PFSK-1 (cell line): ENCODE data around the gene AKAP14. TPM values are rescaled to one million over a fixed set of nuclear protein-coding genes. Genes with fewer than 3 reads are reported as not detected.

Experiments used
- FOXP2 ChIP-seq: optimal IDR thresholded peaks from 2 replicates; pipeline ENCODE3; 2011; ENCODE audit warnings: borderline replicate concordance, control low read depth, inconsistent platforms; ENCODE audit not compliant: insufficient read depth; ENCODE audit errors: extremely low read length, extremely low read depth
- POLR2AphosphoS5 ChIP-seq: IDR thresholded peaks from 2 replicates; pipeline ENCODE4 v1.6.1; 2012; ENCODE audit warnings: low read depth, mild to moderate bottlenecking, control low read depth, low read length, moderate library complexity
- REST ChIP-seq, 2 experiments: IDR thresholded peaks; 2 replicates each; pipeline versions ENCODE4 v1.6.1 to v1.8.0; 2011 to 2012; ENCODE audit warnings: low read depth in 2 of 2, low read length in 2 of 2, control low read depth in 1 of 2, inconsistent platforms in 1 of 2, mild to moderate bottlenecking in 1 of 2, moderate library complexity in 1 of 2; ENCODE audit not compliant: insufficient read depth in 1 of 2
- SIN3A ChIP-seq: IDR thresholded peaks from 2 replicates; pipeline ENCODE4 v1.6.1; 2012; ENCODE audit warnings: mild to moderate bottlenecking, low read length, moderate library complexity, borderline replicate concordance; ENCODE audit not compliant: insufficient read depth
- TAF1 ChIP-seq: IDR thresholded peaks from 2 replicates; pipeline ENCODE4 v1.6.1; 2012; ENCODE audit warnings: low read length, control low read depth, borderline replicate concordance; ENCODE audit not compliant: insufficient read depth
- polyA plus RNA-seq: library from polyadenylated mRNA; unstranded; fragments of >200 nt; gene quantifications from one replicate; pipeline ENCODE4 v1.2.1, GENCODE V29; 2012; ENCODE audit warnings: low read depth, missing spikeins; ENCODE audit not compliant: insufficient read length

AKAP14 gene
- polyA plus RNA-seq: not detected

GRCh38 chrX:119895843-119896326 is at the start of gene AKAP14:
Gene AKAP14 (plus strand): TSS chrX:119895893. CDS start chrX:119903224, 7,331 bp downstream.
- TF ChIP-seq SIN3A (no peak), TAF1 (no peak), REST (IDR thresholded peaks at IDR 0.05; ENCODE audit: insufficient read depth in 1 of 2, low read depth in 2 of 2, low read length in 2 of 2) (no peak), POLR2AphosphoS5 (no peak), FOXP2 (no peak)

GRCh38 chrX:119852382-119853353 is 43.0 kb upstream of the AKAP14 start, which contains the start of gene UPF3B:
Gene UPF3B (minus strand): TSS chrX:119852963. CDS start chrX:119852928, 35 bp downstream.
- TF ChIP-seq FOXP2 (no peak), TAF1 (peak; percentile 27; the same call in 1 of the 2 replicates), REST (IDR thresholded peaks at IDR 0.05; ENCODE audit: insufficient read depth in 1 of 2, low read depth in 2 of 2, low read length in 2 of 2) (no peak), SIN3A (peak; percentile 20; the same call in 1 of the 2 replicates), POLR2AphosphoS5 (peak; percentile 49; the same call in 1 of the 2 replicates)

- no peak for TF ChIP-seq REST (IDR thresholded peaks at IDR 0.05; ENCODE audit: insufficient read depth in 1 of 2, low read depth in 2 of 2, low read length in 2 of 2)
- no peak for TF ChIP-seq SIN3A
- TF ChIP-seq TAF1: no peak
- TF ChIP-seq FOXP2: no peak
- no peak for TF ChIP-seq POLR2AphosphoS5
Measured at GRCh38 chrX:119853444-119853843, 42.2 kb upstream of the AKAP14 start.

- TF ChIP-seq POLR2AphosphoS5 (no peak), FOXP2 (no peak), TAF1 (no peak), REST (IDR thresholded peaks at IDR 0.05; ENCODE audit: insufficient read depth in 1 of 2, low read depth in 2 of 2, low read length in 2 of 2) (no peak), SIN3A (no peak)
Measured at GRCh38 chrX:119870626-119871131, 25.0 kb upstream of the AKAP14 start.
